Right kidney (tissue), 1 donor: ENCODE data around the gene MARCHF5.
"Not testable (repeated sequence)": the region's sequence is repeated elsewhere in the genome, so short reads cannot be mapped to it uniquely, and the experiment has no call there.

Experiments used
- DNase-seq: peaks from one replicate; pipeline ENCODE4 v3.0.0-alpha.2; 2016

The MARCHF5 gene

DNA sequence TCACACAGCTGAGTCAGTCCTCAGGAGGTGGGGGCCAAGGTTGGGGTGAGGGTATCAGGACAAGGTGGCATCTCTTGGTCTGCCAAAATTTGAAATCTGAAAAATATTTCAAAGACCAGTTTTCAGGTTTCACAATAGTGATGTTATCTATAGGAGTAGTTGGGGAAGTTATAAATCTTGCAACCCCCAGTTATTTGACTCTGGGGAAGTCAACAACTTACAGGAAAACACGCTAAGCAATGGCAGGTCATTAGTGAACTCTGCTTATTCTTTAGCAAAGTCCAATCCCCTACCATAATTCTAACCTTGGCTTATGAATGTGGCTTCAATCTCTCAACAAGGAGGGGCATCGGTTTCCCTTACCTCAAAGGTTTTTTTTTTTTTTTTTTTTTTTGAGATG is 94.9 kb downstream of the MARCHF5 start:
- no peak for DNase-seq

DNA sequence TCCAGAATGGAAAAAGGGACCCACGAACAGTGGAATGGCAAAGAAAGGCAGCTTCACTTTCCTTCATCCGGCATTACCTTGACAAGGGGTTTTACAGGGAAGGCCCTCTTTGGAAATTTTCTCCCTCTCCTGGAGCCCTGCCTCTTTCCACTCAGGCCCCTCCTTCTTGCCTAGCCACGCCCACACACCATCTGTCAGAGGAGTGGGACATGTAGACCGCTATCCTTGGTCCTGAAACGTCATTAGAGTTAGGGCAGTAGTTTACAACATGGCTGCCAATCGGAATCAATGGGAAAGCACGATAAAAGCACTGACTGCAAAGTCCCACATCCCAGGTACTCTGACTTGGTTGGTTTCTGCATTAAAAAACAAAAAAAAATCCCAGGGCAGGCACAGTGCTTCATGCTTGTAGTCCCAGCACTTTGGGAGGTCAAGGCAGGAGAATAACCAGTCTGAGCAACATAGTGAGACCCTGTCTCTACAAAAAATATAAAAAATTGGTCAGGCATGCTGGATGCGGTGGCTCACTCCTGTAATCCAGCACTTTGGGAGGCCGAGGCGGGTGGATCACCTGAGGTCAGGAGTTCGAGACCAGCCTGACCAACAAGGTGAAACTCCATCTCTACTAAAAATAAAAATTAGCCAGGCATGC is 96.4 kb downstream of the MARCHF5 start:
- peak; percentile 37 for DNase-seq

DNA sequence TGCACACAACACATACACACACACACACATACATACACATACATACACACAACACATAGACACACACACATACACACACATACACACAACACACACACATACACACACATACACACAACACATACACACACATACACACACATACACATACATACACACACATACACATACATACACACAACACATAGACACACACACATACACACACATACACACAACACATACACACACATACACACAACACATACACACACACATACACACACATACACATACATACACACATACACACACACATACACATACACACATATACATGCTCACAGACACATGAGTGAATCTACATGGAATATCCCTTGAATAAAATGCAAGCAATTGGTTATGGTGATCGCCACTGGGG is 102.2 kb downstream of the MARCHF5 start:
- DNase-seq: not testable (repeated sequence)

DNA sequence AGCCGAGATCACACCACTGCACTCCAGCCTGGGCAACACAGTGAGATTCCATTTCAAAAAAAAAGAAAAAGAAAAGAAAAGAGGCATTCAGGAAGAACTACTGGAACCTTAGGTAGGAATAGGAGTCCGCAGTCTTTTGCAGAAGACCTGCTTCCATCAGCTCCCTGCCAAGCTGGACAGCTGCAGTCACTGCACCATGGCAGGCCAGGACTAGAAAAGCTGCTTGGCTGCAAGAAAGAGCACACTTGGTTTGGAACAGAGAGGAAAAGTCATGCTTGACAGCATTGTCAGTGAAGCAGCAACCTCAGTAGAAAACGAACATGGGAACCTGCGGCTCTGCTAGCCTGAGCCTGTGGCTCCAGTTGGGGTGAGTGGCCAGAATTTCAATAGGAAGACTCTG is 104.3 kb downstream of the MARCHF5 start:
- no peak for DNase-seq

DNA sequence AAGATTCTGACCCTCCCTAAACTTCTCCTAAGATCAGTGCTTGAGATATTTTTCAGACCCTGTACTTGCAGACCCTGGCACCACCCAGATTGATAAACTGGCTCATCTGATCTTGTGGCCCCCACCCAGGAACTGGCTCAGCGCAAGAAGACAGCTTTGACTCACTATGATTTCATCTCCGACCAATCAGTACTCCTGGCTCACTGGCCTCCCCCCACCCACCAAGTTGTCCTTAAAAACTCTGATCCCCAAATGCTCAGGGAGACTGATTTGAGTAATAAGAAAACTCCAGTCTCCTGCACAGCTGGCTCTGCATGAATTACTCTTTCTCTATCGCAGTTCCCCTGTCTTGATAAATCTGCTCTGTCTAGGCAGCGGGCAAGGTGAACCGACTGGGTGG is 111.3 kb downstream of the MARCHF5 start:
- not testable (repeated sequence) for DNase-seq
